GM19467 (cell line): Measurements from ENCODE around the gene CHMP2A.

ENCODE experiments used
- ATAC-seq: cut with Tn5 transposase; IDR thresholded peaks from one replicate; pipeline ENCODE4 v1.9.1; 2021; ENCODE audit warnings: mild to moderate bottlenecking, moderate library complexity; ENCODE audit not compliant: unreplicated experiment

Gene CHMP2A

DNA sequence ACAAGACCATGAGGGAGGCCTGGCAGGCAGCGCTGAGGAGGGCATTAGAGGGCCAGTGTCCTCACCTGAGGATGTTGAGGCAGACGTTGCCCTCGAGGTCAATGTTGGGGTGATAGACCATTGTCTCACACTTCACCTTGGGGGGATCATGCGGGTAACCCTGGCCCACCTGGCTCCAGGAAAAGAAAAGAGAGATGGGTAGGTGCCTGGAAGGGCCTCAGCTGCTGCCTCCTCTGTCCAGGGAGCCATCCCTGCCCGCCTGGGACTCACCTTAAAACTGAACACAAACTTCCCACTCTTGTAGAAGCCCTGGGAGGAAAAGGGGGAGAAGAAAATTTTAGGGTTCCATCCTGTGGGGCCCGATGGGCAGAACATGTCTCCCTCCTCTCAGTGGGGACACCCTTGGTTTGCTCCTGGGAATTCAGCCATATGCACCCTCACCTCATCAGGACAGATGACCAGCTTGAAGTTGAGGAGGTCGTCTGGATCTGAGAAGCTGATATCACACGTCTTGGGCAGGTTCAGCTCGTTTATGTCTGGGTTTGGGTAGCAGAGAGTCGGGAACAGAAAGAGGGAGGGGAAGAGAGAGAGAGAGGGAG lies 1.8 kb upstream of the CHMP2A start:
- no peak for ATAC-seq

DNA sequence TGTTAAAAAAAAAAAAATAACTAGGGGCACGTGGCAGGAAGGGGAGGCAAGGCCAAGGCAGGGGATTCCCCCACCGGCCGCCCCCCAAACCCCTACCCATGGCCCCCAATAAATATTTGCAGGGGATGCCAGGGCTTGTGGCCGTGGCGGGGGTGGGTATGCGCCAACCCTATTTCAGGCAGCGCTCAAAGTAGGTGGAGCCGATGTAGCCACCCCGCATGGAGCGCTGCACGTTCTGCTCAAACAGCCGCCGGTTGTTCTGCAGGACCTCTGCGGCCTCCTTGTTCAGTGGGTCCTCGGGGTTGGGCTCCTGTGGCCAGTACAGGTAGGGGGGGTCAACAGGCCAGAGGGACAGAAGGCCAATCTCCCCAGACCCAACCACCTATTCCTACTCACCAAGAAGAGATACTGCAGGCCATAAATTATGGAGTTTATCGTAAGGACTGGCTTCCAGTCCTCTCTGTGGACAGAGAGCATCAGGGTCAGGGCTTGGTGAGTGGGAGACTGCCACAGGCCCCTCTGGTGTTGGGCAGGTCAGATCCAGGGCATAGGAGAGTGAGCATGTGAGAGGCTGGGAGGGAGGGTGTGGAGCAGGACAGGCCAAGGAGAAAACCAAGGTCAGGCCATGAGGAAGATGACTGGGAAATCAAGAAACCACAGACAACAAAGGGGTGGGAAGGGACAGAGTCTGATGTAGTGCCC lies 1.2 kb upstream of the CHMP2A start:
- ATAC-seq, result no peak

DNA sequence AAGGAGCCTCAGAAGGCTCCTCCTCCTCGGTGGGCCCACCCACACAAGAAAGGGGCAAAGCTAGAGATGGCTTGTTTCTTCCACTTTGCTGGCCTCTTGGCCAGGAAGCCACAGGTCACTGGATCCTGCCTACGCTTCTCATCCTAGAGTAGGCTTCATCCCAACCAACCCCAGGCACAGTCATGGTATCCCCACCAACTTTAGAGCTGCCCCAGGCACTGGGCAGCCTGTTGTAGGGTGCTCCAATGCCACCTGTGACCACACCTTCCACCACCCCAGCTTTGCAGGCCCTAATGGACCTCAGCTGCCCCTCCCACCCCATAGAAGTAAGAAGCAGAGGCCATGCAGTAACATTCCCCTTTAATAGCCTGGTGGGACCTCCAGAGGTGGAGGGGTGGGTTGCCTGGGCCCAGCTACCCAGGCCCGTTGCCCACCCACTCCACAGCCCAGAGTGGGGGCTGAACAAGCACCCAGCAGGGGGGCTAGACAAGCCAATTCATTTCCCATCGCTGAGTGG lies 522 bp upstream of the CHMP2A start:
- ATAC-seq, result no peak

DNA sequence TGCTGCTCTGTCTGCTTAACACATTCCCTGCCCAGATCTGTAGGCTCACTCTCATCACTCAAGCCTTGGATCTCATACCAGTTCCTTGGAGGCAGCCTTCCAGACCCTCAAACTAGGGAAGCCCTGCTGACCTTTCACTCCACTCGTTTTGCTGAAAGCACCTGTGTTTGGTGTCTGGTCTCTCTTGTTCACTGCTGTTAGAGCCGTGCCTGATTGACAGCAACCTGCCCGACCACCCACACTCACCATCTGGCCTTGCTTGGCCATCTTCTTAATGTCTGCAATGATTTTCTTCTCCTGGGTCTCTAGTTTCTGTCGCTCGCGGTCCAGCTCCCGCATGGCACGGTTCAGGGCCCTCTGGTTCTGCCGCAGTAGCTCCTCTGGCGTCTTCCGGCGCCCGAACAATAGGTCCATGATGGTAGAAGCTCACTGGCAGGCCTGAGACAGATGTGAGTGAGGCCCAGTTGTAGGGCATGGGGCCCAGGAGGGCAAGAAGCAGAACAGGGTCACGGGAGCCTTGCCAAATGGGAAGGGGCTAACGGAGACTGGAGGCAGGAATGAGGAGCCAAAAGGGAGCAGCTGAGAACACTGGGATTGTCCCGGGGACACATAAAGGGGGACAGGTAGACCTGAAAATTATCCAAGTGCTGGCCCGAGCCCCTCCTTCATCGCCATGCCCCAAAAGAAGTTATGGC lies 959 bp downstream of the CHMP2A start:
- no peak for ATAC-seq

DNA sequence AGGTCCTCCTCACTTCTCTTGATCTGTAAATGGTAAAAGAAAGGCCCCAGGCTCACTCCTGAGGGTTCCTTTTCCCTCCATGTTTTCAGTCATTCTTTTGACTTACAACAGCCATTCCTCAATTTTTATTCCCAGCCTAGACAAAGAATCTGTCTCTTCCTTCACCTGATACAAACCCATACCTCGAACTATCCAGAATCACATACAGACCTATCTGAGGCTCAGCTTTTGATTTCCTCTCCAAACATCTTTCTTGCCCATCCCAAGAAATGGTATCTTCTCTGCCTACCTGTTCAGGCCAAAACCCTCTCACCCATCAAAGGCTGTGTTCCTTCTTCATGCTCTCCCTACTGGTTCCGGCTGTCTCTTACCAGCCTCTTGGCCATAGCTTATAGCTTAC lies 2.2 kb downstream of the CHMP2A start:
- ATAC-seq, result no peak

DNA sequence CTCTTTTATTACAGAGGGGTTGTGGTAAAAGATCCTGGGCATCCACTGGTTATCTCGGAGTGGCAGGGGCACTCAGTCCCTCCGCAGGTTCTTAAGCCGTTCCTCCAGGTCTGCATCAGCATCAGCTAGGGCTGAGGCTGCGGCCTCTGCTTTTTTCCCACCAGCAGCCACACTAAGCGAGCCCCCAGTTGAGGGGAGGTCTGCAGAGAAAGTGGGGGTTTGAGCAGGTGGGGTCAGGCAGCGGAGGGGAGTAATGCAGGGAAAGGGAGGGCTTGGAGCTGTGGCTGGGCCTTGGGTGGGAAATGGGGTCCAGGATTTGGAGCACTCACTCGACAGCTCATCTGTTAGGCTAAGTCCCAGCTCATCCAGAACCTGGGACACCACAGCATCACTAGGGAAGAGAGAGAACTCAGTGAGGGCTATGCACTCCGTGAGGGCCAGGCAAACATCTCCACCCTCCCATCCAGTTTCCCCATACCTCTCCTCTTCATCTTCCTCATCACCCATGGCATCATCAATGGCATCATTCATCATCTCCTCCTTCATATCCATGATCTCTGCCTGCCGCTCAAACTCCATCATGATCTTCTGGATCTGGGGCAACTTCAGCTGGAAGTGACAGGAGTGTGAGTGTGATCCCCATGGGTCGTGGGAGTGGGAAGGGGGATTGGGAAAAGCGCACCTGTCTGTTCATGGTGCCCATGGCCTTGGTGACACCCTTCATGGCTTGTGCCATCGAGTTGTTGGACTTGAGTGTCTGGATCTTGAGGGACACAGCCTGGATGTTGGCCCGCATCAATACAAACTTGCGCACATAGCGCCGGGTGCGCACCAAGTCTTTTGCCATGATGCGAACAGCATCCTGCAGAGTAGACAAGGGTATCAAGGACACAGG lies 3.1 kb downstream of the CHMP2A start:
- no peak for ATAC-seq

DNA sequence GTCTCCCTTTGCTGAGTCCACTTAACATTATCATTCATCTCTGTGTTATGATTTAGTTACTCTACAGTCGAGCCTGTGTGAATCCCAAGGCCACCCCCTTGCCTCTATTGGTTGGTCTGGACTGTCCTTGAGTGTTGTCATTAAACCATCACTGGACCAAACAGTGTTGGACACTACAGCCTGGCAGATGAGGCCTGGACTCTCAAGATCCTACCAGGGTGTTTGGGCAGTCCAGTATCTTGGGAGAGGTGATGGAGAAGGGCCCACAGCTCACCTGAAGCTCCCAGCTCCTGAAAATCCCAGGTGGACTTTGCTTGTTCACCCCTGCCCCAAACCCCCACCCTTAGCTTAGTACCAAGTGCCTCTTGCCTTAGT lies 3.8 kb downstream of the CHMP2A start:
- no peak for ATAC-seq

DNA sequence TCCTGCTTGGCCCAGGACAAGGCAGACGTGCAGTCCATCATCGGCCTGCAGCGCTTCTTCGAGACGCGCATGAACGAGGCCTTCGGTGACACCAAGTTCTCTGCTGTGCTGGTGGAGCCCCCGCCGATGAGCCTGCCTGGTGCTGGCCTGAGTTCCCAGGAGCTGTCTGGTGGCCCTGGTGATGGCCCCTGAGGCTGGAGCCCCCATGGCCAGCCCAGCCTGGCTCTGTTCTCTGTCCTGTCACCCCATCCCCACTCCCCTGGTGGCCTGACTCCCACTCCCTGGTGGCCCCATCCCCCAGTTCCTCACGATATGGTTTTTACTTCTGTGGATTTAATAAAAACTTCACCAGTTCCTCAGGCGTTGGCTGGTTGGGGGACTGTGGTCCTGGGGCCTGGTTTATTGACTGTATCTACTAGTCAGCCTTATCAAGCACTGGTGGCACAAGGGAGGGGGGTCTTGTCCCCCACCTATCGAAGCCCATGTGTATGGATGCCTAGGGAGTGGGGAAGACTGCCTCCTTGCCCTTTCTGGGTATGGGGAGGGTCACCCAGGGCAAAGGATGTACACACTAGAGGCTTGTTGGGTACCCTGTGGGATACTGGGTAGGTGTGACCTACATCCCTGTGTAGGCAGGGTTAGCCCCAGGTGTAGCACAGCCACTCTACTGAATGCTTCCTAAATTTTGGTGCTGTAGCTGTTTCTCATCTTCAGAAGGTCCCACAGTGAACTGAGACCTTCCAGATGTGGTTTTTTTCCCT lies 4.4 kb downstream of the CHMP2A start:
- no peak for ATAC-seq

DNA sequence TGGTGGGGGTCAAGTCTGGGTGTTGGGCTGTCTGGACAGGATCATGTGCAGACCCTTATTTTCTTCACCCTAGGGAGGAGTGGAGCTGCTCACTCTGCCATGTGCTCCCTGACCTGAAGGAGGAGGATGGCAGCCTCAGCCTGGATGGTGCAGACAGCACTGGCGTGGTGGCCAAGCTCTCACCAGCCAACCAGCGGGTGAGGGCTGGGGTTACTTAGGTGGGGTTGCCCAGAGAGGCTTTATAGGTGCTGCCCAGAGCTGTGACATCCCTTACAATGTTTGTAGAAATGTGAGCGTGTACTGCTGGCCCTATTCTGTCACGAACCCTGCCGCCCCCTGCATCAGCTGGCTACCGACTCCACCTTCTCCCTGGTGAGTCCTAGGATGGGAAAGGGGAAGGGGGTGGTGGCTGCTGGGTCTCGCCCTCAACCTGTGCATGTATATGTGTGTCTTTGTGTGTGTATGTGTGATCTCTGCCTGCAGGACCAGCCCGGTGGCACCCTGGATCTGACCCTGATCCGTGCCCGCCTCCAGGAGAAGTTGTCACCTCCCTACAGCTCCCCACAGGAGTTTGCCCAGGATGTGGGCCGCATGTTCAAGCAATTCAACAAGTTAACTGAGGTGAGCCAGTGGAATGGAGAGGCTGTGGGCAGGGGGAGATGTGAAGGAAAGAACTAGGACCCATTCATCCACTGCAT lies 5.1 kb downstream of the CHMP2A start:
- no peak for ATAC-seq

DNA sequence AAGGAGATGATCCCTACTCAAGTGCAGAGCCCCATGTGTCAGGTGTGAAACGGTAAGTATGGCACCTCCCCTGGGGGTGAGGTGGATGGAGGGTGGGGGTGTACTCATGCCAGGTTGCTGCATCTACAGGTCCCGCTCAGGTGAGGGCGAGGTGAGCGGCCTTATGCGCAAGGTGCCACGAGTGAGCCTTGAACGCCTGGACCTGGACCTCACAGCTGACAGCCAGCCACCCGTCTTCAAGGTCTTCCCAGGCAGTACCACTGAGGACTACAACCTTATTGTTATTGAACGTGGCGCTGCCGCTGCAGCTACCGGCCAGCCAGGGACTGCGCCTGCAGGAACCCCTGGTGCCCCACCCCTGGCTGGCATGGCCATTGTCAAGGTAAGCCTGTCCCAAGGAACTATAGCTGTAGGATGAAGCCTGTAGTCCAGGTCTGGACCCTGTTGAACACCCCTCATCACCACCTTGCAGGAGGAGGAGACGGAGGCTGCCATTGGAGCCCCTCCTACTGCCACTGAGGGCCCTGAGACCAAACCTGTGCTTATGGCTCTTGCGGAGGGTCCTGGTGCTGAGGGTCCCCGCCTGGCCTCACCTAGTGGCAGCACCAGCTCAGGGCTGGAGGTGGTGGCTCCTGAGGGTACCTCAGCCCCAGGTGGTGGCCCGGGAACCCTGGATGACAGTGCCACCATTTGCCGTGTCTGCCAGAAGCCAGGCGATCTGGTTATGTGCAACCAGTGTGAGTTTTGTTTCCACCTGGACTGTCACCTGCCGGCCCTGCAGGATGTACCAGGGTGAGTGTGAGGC lies 5.8 kb downstream of the CHMP2A start:
- no peak for ATAC-seq

DNA sequence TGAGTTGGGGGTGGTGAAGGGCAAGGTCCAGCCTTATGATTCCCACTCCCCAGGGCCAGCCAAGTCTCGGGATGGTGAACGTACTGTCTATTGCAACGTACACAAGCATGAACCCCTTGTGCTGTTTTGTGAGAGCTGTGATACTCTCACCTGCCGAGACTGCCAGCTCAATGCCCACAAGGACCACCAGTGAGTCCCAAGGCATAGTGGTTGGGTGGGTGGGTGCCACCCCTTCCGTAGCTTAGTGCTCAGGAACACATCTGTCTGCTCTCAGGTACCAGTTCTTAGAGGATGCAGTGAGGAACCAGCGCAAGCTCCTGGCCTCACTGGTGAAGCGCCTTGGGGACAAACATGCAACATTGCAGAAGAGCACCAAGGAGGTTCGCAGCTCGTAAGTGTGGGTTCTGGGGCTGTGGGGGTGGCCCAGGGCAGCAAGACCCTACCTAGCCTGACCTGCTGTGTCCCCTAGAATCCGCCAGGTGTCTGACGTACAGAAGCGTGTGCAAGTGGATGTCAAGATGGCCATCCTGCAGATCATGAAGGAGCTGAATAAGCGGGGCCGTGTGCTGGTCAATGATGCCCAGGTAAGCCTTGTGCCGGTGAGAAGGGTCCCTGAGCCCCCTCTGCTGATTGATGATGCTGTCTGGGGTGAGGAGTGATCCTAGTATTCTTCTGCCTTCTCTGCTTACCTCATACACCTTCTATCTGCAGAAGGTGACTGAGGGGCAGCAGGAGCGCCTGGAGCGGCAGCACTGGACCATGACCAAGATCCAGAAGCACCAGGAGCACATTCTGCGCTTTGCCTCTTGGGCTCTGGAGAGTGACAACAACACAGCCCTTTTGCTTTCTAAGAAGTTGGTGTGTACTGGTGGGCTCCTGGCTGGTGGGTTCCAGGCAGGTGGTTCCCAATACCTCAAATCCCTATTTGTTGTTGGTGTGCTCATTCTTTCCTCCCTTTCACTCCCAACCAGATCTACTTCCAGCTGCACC lies 7.3 kb downstream of the CHMP2A start:
- ATAC-seq, result no peak

DNA sequence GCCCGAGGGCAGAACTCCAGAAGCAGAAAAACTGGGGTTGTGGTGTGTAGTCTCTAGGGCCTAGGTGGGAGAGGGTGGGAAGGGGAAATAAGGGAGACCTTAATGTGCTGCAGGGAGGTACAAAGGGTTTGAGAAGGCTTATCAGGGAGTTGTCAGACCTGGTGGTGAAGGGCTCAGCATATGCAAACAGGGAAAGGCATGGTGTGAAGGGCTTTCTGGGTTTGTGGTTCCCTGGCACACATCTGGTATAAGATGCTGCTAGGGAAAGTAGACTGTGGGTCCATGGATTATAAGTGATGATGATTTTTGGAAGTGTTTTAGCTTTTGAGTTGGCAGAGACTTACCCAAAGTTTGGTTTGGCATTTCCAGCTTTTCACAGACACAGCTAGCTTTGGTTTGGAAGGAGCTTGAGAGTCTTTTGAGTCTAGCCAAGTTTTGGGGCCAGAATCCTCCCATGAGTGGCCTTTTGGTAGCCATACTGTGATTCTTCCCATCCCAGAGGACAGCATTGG lies 8.8 kb downstream of the CHMP2A start:
- no peak for ATAC-seq

DNA sequence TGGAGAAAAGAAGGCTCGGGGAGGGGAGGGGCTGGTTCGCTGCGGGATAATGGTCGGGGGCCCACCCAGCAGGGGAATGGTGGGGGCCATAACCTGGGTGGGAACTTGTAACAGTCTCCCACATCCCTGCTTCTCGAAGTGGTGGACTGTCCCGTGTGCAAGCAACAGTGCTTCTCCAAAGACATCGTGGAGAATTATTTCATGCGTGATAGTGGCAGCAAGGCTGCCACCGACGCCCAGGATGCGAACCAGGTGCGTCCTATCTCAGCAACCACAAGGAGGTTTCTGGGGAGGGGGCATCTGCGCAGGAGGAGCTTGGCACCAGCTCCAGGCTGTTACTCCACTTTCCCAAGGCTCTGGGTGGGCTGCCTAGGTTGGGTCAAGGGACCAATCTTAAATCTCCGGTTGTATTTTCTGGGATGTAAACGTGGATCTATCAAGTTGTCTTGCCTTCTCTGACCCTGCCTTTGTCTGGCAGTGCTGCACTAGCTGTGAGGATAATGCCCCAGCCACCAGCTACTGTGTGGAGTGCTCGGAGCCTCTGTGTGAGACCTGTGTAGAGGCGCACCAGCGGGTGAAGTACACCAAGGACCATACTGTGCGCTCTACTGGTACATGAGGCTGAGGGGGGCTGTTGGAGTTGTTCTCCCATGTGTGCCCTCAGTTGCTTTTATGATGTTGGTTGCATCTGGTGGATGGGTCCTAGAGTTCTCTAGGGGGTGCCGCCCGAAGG lies 9.5 kb downstream of the CHMP2A start:
- no peak for ATAC-seq

DNA sequence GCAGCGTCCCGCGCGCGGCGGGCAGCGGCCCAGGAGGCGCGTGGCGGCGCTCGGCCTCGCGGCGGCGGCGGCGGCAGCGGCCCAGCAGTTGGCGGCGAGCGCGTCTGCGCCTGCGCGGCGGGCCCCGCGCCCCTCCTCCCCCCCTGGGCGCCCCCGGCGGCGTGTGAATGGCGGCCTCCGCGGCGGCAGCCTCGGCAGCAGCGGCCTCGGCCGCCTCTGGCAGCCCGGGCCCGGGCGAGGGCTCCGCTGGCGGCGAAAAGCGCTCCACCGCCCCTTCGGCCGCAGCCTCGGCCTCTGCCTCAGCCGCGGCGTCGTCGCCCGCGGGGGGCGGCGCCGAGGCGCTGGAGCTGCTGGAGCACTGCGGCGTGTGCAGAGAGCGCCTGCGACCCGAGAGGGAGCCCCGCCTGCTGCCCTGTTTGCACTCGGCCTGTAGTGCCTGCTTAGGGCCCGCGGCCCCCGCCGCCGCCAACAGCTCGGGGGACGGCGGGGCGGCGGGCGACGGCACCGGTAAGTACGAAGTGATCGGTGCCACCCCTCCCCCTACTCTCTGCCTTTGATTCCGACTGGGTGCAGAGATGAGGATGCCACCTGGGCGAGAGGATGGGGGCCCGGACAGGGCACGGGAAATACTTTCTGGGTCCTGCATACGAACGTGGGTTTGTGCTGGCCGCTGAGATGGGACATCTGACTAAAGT lies 10.2 kb downstream of the CHMP2A start:
- peak; percentile 35 for ATAC-seq

DNA sequence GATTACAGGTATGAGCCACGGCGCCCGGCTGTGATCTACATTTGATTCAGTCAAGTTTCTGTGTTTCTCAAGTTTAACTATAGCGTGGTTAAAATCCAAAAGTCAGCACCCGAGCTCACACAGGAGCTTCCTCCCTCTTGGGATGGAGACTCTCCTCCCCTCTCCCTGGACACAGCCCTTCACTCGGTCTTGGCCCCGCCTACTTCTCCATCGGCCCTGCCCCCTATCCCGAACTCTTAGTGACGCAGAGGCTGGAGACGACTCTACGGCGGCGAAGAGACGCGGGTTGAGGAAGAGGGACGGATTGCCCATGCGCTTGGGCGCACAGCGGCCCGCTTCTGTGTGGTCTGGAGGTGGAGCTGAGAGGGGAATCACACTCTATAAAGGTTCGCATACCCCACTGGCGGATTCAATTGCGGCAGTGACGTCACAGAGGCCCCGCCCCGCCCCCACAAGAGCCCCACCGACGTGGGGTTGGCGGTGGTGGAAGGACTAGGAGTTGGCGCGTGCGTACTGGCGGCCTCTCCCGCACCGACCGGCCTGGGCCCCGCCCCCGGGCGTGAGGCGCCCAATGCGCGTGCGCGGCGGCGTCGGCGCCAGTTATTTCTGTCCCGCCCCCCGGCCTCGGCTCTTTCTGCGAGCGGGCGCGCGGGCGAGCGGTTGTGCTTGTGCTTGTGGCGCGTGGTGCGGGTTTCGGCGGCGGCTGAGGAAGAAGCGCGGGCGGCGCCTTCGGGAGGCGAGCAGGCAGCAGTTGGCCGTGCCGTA lies 10.9 kb downstream of the CHMP2A start, which contains the start of gene TRIM28:
Gene TRIM28, plus strand, starts transcription at position 239 of the 765 bp plus-strand sequence. CDS start 694 bp downstream, outside the sequence.
- ATAC-seq, result peak; percentile 77
